DMS114 treated with DMSO at 0.1 percent for 48 hours (cell line): Measurements from ENCODE around the gene KIF6.
A peak's percentile ranks its signal among the peaks of the same experiment; 100 is the strongest.

Experiments
- DNase-seq: peaks from one replicate; lab custom pipeline; 2025; ENCODE audit not compliant: unreplicated experiment; lab: John Stamatoyannopoulos, UW

Gene KIF6

GRCh38 chr6:39350723-39351505 is 374.3 kb downstream of the KIF6 start:
- no peak for DNase-seq

- DNase-seq = no peak
Observed at GRCh38 chr6:39348740-39349139, 376.5 kb downstream of the KIF6 start.

- DNase-seq = peak; percentile 59
Observed at GRCh38 chr6:39347906-39348585, 377.2 kb downstream of the KIF6 start.

- DNase-seq = no peak
Observed at GRCh38 chr6:39347206-39347605, 378.0 kb downstream of the KIF6 start.

GRCh38 chr6:39344821-39345280 is 380.4 kb downstream of the KIF6 start:
- DNase-seq = no peak

- no peak for DNase-seq
Observed at GRCh38 chr6:39343396-39343870, 381.8 kb downstream of the KIF6 start.

GRCh38 chr6:39342692-39343395 is 382.4 kb downstream of the KIF6 start:
- no peak for DNase-seq

GRCh38 chr6:39341937-39342336 is 383.3 kb downstream of the KIF6 start:
- no peak for DNase-seq

GRCh38 chr6:39341352-39341751 is 383.9 kb downstream of the KIF6 start:
- DNase-seq = no peak

- no peak for DNase-seq
Observed at GRCh38 chr6:39339868-39340550, 385.2 kb downstream of the KIF6 start.

- DNase-seq = no peak
Observed at GRCh38 chr6:39339096-39339867, 385.9 kb downstream of the KIF6 start.

- no peak for DNase-seq
Observed at GRCh38 chr6:39338397-39338796, 386.8 kb downstream of the KIF6 start.

GRCh38 chr6:39335780-39336545 is 389.2 kb downstream of the KIF6 start:
- no peak for DNase-seq

- no peak for DNase-seq
Observed at GRCh38 chr6:39333644-39334438, 391.4 kb downstream of the KIF6 start.

- DNase-seq = no peak
Observed at GRCh38 chr6:39330476-39330875, 394.7 kb downstream of the KIF6 start.

GRCh38 chr6:39330057-39330456 is 395.2 kb downstream of the KIF6 start:
- DNase-seq = no peak

- DNase-seq = no peak
Observed at GRCh38 chr6:39328066-39328465, 397.1 kb downstream of the KIF6 start.

- DNase-seq = no peak
Observed at GRCh38 chr6:39327507-39327906, 397.7 kb downstream of the KIF6 start.
